ENCODE measurements around the gene DTX3.
A peak's percentile ranks its signal among the peaks of the same experiment; 100 is the strongest.

DTX3 gene

GRCh38 chr12:57620936-57621496 lies 16.4 kb downstream of the DTX3 start:
- peak in 1 of 2 experiments; percentile 40 for DNase-seq

- DNase-seq: peak; percentile 74 to 78
Measured at GRCh38 chr12:57621497-57622292, 17.1 kb downstream of the DTX3 start.

- no peak for DNase-seq
Measured at GRCh38 chr12:57622293-57623245, 17.9 kb downstream of the DTX3 start.

- DNase-seq: no peak
Measured at GRCh38 chr12:57623385-57623784, 18.8 kb downstream of the DTX3 start.

GRCh38 chr12:57623811-57624390 lies 19.3 kb downstream of the DTX3 start:
- DNase-seq: no peak

- no peak for DNase-seq
Measured at GRCh38 chr12:57624441-57625220, 20.0 kb downstream of the DTX3 start.

GRCh38 chr12:57625261-57626032 lies 20.8 kb downstream of the DTX3 start:
- DNase-seq: no peak

- no peak for DNase-seq
Measured at GRCh38 chr12:57626111-57626920, 21.7 kb downstream of the DTX3 start.

- DNase-seq: peak in 1 of 2 experiments; percentile 17
Measured at GRCh38 chr12:57626921-57627445, 22.4 kb downstream of the DTX3 start.

- DNase-seq: peak; percentile 41 to 60
Measured at GRCh38 chr12:57627501-57628279, 23.1 kb downstream of the DTX3 start.

- peak; percentile 15 to 16 for DNase-seq
Measured at GRCh38 chr12:57628280-57629191, 23.9 kb downstream of the DTX3 start.

- peak; percentile 16 to 20 for DNase-seq
Measured at GRCh38 chr12:57629897-57630471, 25.4 kb downstream of the DTX3 start.

GRCh38 chr12:57630891-57631433 lies 26.3 kb downstream of the DTX3 start:
- peak; percentile 7 to 16 for DNase-seq

- peak; percentile 17 to 22 for DNase-seq
Measured at GRCh38 chr12:57631566-57632072, 27.0 kb downstream of the DTX3 start.

- DNase-seq: peak; percentile 45 to 52
Measured at GRCh38 chr12:57632073-57632957, 27.7 kb downstream of the DTX3 start.
